Neural progenitor cell (in vitro differentiated cells): Measurements from ENCODE around the gene CCDC142. TPM values are rescaled to one million over a fixed set of nuclear protein-coding genes. Genes with fewer than 3 reads are reported as not detected.

ENCODE experiments used
- DNase-seq: peaks from one replicate; pipeline ENCODE4 v3.0.0-alpha.2; 2016; ENCODE audit warnings: low spot score
- H2AFZ ChIP-seq: fragments of 200-600 bp; sonication (generic); replicated peaks from 2 replicates; pipeline ENCODE4 v1.6.1; 2016; ENCODE audit warnings: antibody characterized with exemption
- H3F3A ChIP-seq: fragments of 200-600 bp; sonication (generic); 2 replicates; pipeline ENCODE4 v1.6.1; 2016; ENCODE audit warnings: antibody characterized with exemption, low read depth
- H3K27ac ChIP-seq: fragments of 200-600 bp; sonication (generic); 2 replicates; pipeline ENCODE4 v1.5.1; 2016; ENCODE audit warnings: mild to moderate bottlenecking
- H3K27me3 ChIP-seq: fragments of 200-600 bp; sonication (generic); 2 replicates; pipeline ENCODE4 v1.6.1; 2016; ENCODE audit warnings: mild to moderate bottlenecking, moderate library complexity
- H3K36me3 ChIP-seq: fragments of 200-600 bp; sonication (generic); 2 replicates; pipeline ENCODE4 v1.5.1; 2016
- H3K4me1 ChIP-seq: fragments of 200-600 bp; sonication (generic); 2 replicates; pipeline ENCODE4 v1.6.1; 2016; ENCODE audit warnings: mixed run types
- H3K4me2 ChIP-seq: fragments of 200-600 bp; sonication (generic); 2 replicates; pipeline ENCODE4 v1.6.1; 2016
- H3K4me3 ChIP-seq: fragments of 200-600 bp; sonication (generic); 2 replicates; pipeline ENCODE4 v1.5.1; 2016
- H3K79me2 ChIP-seq: fragments of 200-600 bp; sonication (generic); 2 replicates; pipeline ENCODE4 v1.6.1; 2016; ENCODE audit warnings: low read depth
- H3K9ac ChIP-seq: fragments of 200-600 bp; sonication (generic); 2 replicates; pipeline ENCODE4 v1.6.1; 2016
- H3K9me3 ChIP-seq: fragments of 200-600 bp; sonication (generic); 2 replicates; pipeline ENCODE4 v1.5.1; 2016; ENCODE audit warnings: low read depth
- H4K20me1 ChIP-seq: fragments of 200-600 bp; sonication (generic); 2 replicates; pipeline ENCODE4 v1.6.1; 2016; ENCODE audit warnings: low read depth
- H3K27ac Mint-ChIP-seq: 3 replicates; pipeline ENCODE4 v1.8.0; 2021; ENCODE audit warnings: mixed read lengths
- H3K27me3 Mint-ChIP-seq: 2 replicates; pipeline ENCODE4 v1.8.0; 2022; ENCODE audit warnings: low read depth, mild to moderate bottlenecking, inconsistent platforms, moderate library complexity, mixed read lengths; ENCODE audit not compliant: insufficient read depth
- H3K36me3 Mint-ChIP-seq: 3 replicates; pipeline ENCODE4 v1.8.0; 2021; ENCODE audit warnings: mixed read lengths
- H3K4me1 Mint-ChIP-seq: 3 replicates; pipeline ENCODE4 v1.8.0; 2021; ENCODE audit warnings: mixed read lengths
- H3K4me3 Mint-ChIP-seq: 3 replicates; pipeline ENCODE4 v1.8.0; 2021; ENCODE audit warnings: mild to moderate bottlenecking, moderate library complexity, mixed read lengths
- H3K9me3 Mint-ChIP-seq: 3 replicates; pipeline ENCODE4 v1.8.0; 2020; ENCODE audit warnings: mixed read lengths
- EZH2 ChIP-seq: fragments of 200-600 bp; sonication (generic); IDR thresholded peaks from 2 replicates; pipeline ENCODE4 v1.6.1; 2017; ENCODE audit warnings: antibody characterized with exemption, mild to moderate bottlenecking, moderate library complexity
- EZH2phosphoT487 ChIP-seq: fragments of 200-600 bp; sonication (generic); IDR thresholded peaks from 2 replicates; pipeline ENCODE4 v1.6.1; 2017; ENCODE audit warnings: antibody characterized with exemption
- total RNA-seq: library from RNA; depleted of rRNA; stranded (reverse); fragments of >200 nt; gene quantifications from 2 replicates; pipeline ENCODE4 v1.2.3, GENCODE V29; 2015; ENCODE audit warnings: low replicate concordance
- TF ChIP-seq, protein P1 (sequence below): fragments of 200-600 bp; sonication (generic); IDR thresholded peaks from 2 replicates; pipeline ENCODE4 v1.5.1; 2017; ENCODE audit warnings: antibody characterized with exemption, mild to moderate bottlenecking

The CCDC142 gene
- total RNA-seq, 1 donor from 2014 or later = 12.0 TPM

DNA sequence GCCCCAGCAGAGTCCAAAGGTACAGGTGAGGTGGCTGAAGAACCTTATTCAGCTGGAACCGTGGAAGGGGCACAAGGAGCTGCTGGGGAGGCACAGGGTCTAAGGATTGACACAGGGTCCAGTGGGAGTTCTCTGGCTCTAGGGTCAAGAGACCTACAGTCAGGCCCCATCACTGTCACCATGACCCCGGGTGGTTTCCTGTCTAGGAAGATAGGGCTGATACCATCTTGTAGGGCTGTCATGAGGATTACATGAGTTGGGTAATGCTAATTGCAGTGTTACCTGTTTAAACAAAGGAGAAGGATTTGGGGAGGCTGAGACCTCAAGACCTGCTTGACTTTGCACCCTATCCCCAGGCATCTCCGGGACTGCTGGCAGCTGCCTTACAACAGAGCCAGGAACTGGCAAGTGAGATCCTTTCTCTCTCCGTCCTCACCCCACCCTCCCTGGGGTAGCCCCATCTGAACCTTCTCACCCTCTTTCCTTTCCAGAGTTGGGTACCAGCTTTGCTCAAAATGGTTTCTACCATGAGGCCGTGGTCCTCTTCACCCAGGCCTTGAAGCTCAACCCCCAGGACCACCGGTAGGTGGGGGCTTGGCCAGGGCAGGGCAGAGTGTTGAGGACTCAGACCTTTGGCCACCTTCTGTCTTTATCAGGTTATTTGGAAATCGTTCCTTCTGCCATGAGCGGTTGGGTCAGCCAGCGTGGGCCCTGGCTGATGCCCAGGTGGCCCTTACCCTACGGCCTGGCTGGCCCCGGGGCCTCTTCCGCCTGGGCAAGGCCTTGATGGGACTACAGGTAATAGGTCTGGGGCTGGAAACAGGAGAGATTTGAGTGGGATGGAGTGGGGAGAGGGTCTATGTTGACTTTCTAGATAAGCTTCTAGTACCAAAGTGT, 9.1 kb upstream of the CCDC142 start:
- Mint-ChIP-seq H3K4me1 (no peaks in the 10 kb centered on the region), H3K9me3 (no peaks in the 10 kb centered on the region), H3K27me3 (peaks cover 13% of the 10 kb centered on the region), H3K27ac (no peak overlapping the region), H3K36me3 (peaks cover 22% of the 10 kb centered on the region), H3K4me3 (no peak overlapping the region)
- Histone ChIP-seq H2AFZ (no peak overlapping the region), H3K9me3 (no peaks in the 10 kb centered on the region), H3K36me3 (no peaks in the 10 kb centered on the region), H3K27ac (no peak overlapping the region), H3K4me3 (no peak overlapping the region), H3K4me1 (no peaks in the 10 kb centered on the region), H3K27me3 (peaks cover 29% of the 10 kb centered on the region), H3K4me2 (no peak overlapping the region), H4K20me1 (peaks cover 4% of the 10 kb centered on the region), H3K9ac (no peak overlapping the region), H3K79me2 (no peaks in the 10 kb centered on the region), H3F3A (no peaks in the 10 kb centered on the region)
- no peak for DNase-seq
- TF ChIP-seq EZH2phosphoT487 (no peak), EZH2 (no peak)
- TF ChIP-seq, protein P1, sequence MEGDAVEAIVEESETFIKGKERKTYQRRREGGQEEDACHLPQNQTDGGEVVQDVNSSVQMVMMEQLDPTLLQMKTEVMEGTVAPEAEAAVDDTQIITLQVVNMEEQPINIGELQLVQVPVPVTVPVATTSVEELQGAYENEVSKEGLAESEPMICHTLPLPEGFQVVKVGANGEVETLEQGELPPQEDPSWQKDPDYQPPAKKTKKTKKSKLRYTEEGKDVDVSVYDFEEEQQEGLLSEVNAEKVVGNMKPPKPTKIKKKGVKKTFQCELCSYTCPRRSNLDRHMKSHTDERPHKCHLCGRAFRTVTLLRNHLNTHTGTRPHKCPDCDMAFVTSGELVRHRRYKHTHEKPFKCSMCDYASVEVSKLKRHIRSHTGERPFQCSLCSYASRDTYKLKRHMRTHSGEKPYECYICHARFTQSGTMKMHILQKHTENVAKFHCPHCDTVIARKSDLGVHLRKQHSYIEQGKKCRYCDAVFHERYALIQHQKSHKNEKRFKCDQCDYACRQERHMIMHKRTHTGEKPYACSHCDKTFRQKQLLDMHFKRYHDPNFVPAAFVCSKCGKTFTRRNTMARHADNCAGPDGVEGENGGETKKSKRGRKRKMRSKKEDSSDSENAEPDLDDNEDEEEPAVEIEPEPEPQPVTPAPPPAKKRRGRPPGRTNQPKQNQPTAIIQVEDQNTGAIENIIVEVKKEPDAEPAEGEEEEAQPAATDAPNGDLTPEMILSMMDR = no peak

DNA sequence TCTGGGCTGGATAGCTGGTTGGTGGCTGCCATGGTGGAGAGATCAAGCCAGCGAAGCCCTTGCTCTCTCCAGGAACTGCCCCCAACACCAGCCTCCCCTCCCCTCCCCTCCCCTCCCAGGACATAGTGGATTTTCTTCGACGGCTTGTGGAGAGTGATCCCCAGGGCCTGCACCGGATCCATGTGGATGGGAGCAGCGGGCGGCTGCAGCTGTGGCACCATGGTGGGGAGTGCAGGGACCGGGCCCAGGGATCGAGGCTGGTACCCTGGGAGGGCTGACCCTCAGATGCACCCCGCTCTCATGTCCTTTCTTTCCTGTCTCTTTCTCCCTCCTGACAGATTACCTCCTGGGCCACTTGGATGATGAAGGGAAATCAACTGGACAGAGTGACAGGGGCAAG, 7.1 kb upstream of the CCDC142 start:
- no peak overlapping the region for H3K27ac ChIP-seq
- H3K79me2 ChIP-seq = no peaks in the 10 kb centered on the region
- TF ChIP-seq EZH2 = no peak
- TF ChIP-seq EZH2phosphoT487 = no peak
- TF ChIP-seq, protein P1 = no peak
- no peak for DNase-seq
- H3F3A ChIP-seq = no peaks in the 10 kb centered on the region
- H3K4me3 ChIP-seq = no peak overlapping the region
- H3K9me3 Mint-ChIP-seq = no peaks in the 10 kb centered on the region
- no peak overlapping the region for H3K9ac ChIP-seq
- H3K4me1 Mint-ChIP-seq = no peaks in the 10 kb centered on the region
- H3K9me3 ChIP-seq = no peaks in the 10 kb centered on the region
- H3K4me2 ChIP-seq = no peak overlapping the region
- no peak overlapping the region for H2AFZ ChIP-seq
- no peaks in the 10 kb centered on the region for H3K27me3 Mint-ChIP-seq
- no peak overlapping the region for H3K27ac Mint-ChIP-seq
- H3K27me3 ChIP-seq = peaks cover 9% of the 10 kb centered on the region
- no peaks in the 10 kb centered on the region for H3K36me3 ChIP-seq
- H3K4me1 ChIP-seq = no peaks in the 10 kb centered on the region
- H3K4me3 Mint-ChIP-seq = no peak overlapping the region
- H4K20me1 ChIP-seq = peaks cover 4% of the 10 kb centered on the region
- peaks cover 28% of the 10 kb centered on the region for H3K36me3 Mint-ChIP-seq

DNA sequence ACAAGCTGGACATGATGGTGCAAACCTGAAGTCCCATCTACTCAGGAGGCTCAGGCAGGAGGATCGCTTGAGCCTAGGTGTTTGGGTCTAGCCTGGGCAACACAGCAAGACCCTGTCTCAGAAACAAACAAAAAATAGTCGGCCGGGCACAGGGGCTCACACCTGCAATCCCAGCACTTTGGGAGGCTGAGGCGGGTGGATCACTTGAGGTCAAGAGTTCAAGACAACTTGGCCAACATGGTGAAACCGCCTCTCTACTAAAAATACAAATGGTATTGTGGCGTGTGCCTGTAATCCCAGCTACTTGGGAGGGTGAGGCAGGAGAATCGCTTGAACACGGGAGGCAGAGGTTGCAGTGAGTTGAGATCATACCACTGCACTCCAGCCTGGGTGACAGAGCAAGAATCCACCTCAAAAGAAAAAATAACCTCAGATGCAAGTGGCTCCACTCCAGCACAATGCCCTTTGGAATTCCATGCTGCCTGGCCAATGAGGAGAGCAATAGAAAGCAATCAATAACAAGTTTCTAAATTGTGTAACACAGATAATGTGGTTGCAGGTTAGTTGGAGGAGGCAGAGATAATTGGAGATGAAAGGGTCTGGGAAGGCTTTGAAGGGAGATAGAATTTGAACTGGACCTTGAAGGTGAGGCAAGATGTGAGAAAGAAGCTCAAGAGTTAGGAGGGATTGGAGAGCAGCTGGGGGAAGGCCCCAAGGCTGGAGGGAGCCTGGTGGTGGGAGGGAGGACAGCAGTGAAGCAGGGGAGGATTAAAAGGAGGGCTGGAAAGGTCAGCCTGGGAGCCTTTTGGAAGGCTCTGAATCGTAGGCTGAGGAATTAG, 6.1 kb upstream of the CCDC142 start:
- no peaks in the 10 kb centered on the region for H3K27me3 ChIP-seq
- Mint-ChIP-seq H3K27ac (no peak overlapping the region), H3K9me3 (no peaks in the 10 kb centered on the region), H3K4me3 (no peak overlapping the region), H3K36me3 (peaks cover 28% of the 10 kb centered on the region), H3K4me1 (no peaks in the 10 kb centered on the region), H3K27me3 (no peaks in the 10 kb centered on the region)
- H3K4me3 ChIP-seq = no peak overlapping the region
- H3K4me1 ChIP-seq = no peaks in the 10 kb centered on the region
- H3K36me3 ChIP-seq = no peaks in the 10 kb centered on the region
- no peak overlapping the region for H3K9ac ChIP-seq
- no peak overlapping the region for H3K4me2 ChIP-seq
- no peak overlapping the region for H2AFZ ChIP-seq
- H3K79me2 ChIP-seq = peaks cover 6% of the 10 kb centered on the region
- peaks cover 4% of the 10 kb centered on the region for H4K20me1 ChIP-seq
- H3F3A ChIP-seq = no peaks in the 10 kb centered on the region
- TF ChIP-seq, protein P1 = no peak
- TF ChIP-seq EZH2 (no peak), EZH2phosphoT487 (no peak)
- no peaks in the 10 kb centered on the region for H3K9me3 ChIP-seq
- no peak overlapping the region for H3K27ac ChIP-seq
- no peak for DNase-seq
